Fibroblast of skin of left biceps (primary cell): ENCODE measurements around the gene GAS2L2.
"Not testable (repeated sequence)": the region's sequence is repeated elsewhere in the genome, so short reads cannot be mapped to it uniquely, and the experiment has no call there.

Experiments
- DNase-seq, 2 experiments: peaks; one replicate each; pipeline ENCODE4 v3.0.0-alpha.2; 2013; ENCODE audit warnings: low read depth in 2 of 2

The GAS2L2 gene

GRCh38 chr17:35728551-35728950, 24.5 kb downstream of the GAS2L2 start:
- no peak for DNase-seq

- no peak for DNase-seq
Measured at GRCh38 chr17:35727635-35728034, 25.4 kb downstream of the GAS2L2 start.

- DNase-seq: no peak
Measured at GRCh38 chr17:35726953-35727460, 26.0 kb downstream of the GAS2L2 start.

- DNase-seq: peak; percentile 85 to 87
Measured at GRCh38 chr17:35726127-35726952, 26.7 kb downstream of the GAS2L2 start.

GRCh38 chr17:35725802-35726126, 27.3 kb downstream of the GAS2L2 start:
- DNase-seq: no peak

GRCh38 chr17:35725058-35725457, 28.0 kb downstream of the GAS2L2 start:
- DNase-seq: no peak

- no peak for DNase-seq
Measured at GRCh38 chr17:35723735-35724134, 29.3 kb downstream of the GAS2L2 start.

GRCh38 chr17:35717475-35717874, 35.6 kb downstream of the GAS2L2 start:
- no peak for DNase-seq

- no peak for DNase-seq
Measured at GRCh38 chr17:35716897-35717465, 36.1 kb downstream of the GAS2L2 start.

GRCh38 chr17:35716173-35716572, 36.9 kb downstream of the GAS2L2 start:
- no peak for DNase-seq

GRCh38 chr17:35715416-35715815, 37.6 kb downstream of the GAS2L2 start:
- no peak for DNase-seq

- no peak for DNase-seq
Measured at GRCh38 chr17:35714988-35715387, 38.1 kb downstream of the GAS2L2 start.

- peak; percentile 73 to 79 for DNase-seq
Measured at GRCh38 chr17:35713069-35713728, 39.8 kb downstream of the GAS2L2 start.

GRCh38 chr17:35710950-35711349, 42.1 kb downstream of the GAS2L2 start:
- no peak for DNase-seq

- peak; percentile 56 to 59 for DNase-seq
Measured at GRCh38 chr17:35709874-35710273, 43.2 kb downstream of the GAS2L2 start.

- no peak for DNase-seq
Measured at GRCh38 chr17:35708951-35709350, 44.1 kb downstream of the GAS2L2 start.

GRCh38 chr17:35708149-35708548, 44.9 kb downstream of the GAS2L2 start:
- no peak for DNase-seq

- no peak for DNase-seq
Measured at GRCh38 chr17:35705705-35706104, 47.3 kb downstream of the GAS2L2 start.

GRCh38 chr17:35705230-35705629, 47.8 kb downstream of the GAS2L2 start:
- no peak for DNase-seq

GRCh38 chr17:35703308-35703707, 49.7 kb downstream of the GAS2L2 start:
- not testable (repeated sequence) for DNase-seq

GRCh38 chr17:35701491-35701890, 51.5 kb downstream of the GAS2L2 start:
- DNase-seq: no peak

- no peak for DNase-seq
Measured at GRCh38 chr17:35700150-35700549, 52.9 kb downstream of the GAS2L2 start.

- no peak for DNase-seq
Measured at GRCh38 chr17:35698800-35699199, 54.2 kb downstream of the GAS2L2 start.
